HG02852 (cell line): ENCODE measurements around the gene ANKS1A.

ENCODE experiments used
- ATAC-seq: cut with Tn5 transposase; IDR thresholded peaks from one replicate; pipeline ENCODE4 v1.9.1; 2021; ENCODE audit warnings: mild to moderate bottlenecking, moderate library complexity; ENCODE audit not compliant: unreplicated experiment

Gene ANKS1A

DNA sequence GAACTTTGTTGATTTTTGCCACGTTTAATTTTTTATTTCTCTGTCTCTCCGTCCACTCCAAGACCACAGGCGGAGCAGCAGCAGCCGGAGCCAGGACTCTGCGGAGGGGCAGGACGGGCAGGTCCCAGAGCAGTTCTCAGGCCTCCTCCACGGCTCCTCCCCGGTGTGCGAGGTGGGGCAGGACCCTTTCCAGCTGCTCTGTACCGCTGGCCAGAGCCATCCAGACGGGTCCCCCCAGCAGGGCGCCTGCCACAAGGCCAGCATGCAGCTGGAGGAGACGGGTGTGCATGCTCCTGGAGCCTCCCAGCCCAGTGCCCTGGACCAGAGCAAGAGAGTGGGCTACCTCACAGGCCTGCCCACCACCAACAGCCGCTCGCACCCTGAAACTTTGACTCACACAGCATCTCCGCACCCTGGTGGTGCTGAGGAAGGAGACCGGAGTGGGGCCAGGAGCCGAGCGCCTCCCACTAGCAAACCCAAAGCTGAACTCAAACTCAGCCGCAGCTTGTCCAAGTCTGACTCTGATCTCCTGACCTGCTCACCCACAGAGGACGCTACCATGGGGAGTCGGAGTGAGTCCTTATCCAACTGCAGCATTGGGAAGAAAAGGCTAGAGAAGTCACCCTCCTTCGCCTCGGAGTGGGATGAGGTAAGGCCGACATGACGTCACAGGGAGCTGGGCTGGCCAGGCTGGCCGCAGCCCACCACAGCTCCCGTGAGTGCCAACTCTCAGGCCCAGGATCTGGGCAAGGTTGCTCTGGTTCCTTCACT, 128.5 kb downstream of the ANKS1A start:
- ATAC-seq = no peak

DNA sequence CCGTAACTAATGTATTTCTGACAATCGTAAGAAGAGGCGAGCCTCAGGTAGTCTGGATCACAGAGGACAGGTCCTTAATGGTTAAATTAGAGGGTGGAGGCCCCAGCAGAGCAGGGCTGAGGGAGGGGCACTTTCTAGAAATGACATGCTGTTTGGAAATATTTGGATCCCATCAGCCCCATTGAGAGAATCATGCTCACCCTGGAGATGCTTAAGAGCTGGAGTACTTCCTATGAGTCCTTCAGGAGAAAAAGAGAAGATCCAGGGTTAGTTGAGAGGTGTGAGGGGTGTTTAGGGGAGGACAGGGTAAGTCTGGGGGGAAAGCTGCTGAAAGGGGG, 129.1 kb downstream of the ANKS1A start:
- ATAC-seq = no peak

DNA sequence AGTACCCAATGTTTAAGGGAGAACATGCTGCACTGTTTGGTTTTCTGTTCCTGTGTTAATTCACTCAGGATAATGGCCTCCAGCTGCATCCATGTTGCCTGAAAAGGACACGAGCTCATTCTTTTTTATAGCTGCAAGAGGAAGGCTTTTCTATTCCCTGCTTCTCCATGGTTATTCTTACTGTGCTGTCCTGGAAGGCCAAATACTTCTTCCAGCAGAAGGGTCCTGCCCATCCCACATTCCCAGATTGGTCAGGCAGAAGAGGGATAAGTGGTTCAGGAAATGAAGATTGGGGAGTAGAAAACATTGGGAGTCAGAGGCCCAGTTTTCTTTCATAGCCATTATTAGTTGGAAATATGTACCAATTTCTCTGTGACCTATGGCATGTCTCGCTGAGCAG, 129.7 kb downstream of the ANKS1A start:
- ATAC-seq = no peak

DNA sequence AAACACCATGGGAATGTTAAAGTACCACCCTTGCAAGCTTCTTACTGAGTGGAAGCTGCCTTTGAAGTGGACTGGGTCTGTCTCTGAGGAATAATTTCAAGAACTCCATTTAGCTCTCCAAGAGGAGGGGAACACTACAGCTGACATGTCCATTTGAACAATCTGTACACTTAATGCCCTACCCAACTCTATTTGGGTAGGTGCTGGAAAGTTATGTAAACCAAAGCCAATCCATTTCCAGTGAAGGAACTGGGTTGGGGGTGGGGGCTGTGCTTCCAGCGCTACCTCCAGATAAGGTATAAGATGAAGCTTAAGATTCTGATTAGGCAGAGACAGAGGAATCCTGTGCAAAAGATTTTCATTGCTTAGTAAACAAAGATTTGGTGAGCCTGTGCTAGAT, 130.1 kb downstream of the ANKS1A start:
- no peak for ATAC-seq

DNA sequence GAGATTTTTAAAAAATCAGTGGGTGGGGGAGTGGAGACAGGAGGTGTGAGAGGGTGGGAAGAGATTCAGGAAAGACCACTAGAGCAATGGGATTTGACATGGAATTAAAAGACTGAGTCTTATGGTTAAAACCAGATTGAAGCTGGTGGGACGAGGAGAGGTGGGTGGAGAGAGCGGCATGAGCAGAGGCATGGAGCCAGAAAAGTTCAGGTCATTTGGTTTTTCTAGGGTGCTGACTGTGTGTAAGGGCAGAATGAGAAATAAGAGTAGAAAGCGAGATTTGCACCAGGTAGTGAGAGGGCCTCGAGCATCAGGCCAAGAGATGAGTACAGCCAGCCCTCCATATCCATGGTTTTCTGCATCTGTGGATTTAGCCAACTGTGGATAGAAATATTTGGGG, 130.8 kb downstream of the ANKS1A start:
- ATAC-seq = no peak

DNA sequence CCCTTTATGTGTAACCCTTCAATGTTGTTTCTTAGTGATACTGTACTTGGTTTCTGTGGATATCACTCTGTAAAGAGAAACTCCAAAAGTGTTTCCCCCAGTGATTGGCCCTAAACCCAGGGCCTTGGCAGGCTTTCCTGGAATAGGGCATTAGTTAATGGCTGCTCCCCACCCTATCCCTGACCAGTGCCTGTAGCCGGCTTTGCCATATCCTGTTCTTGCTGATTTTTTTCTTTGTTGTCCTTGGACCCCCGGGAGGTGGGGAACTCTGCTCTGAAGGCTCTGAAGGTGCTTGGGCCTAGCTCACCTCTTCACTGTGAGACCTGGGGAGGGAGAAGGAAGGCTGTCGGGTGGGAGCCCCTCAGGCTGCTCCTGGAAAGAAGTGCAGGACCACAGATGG, 131.9 kb downstream of the ANKS1A start:
- ATAC-seq = no peak

DNA sequence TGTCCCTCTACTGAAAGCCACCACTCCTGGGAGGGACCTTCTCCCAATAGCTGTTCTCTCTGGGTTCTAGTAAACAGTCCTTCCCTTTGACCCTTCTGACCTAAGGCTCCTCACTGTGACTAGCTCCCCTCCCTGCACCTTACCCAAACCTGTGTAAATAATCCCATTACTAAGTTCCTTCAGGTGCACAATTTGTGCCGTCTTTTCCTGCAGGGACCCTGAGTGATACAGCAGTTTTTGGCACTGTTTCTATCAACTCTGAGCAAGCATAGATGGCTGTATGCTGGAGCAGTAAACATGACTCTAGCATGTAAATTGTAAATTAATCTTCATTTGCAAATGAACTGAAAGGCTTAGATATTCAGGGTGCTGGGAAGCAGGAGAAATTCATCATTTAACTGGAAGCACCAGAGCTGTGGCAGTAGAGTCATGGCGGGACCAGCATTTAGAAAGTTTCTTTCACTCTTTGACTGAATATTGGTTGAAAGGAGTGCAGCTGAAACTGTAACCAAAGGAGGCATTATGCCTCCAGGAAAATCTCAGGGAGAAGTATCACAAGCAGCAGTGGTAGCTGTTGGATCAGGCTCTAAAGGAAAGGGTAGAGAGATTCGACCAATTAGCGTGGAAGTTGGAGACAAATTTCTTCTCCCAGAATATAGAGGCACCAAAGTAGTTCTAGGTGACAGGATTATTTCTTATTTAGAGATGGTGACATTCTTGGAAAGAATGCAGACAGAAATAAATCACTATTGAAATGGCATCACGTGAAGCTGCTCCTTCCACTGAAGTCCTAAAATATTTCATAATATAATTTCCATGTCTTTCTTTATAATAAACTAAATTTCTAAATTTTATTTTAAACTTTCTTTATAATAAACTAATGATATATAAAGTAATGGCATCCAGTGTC, 134.3 kb downstream of the ANKS1A start:
- no peak for ATAC-seq

DNA sequence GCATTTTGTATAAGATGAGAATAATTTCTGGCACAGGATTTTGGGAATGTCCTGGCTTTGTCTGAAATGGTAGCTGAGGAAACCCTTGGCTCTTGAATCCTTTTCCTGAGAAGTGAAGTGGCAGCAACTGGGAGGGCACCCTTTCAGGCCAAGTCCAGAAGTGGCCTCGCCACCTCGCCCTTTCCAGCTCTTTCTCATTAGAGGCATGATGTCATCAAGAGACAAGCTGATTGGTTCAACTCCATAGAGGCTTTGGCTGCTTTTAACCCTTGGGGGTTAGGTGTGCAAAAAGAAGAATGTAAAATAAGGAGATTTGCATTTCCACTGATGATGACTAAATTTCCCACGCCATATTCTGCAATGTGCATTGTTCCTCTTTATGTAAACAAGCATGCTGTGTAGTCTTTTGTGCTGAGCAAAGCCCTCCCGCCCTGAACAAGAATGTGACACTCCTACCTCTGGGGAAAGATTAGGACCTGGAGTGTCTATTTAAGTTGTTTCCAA, 135.5 kb downstream of the ANKS1A start:
- no peak for ATAC-seq

DNA sequence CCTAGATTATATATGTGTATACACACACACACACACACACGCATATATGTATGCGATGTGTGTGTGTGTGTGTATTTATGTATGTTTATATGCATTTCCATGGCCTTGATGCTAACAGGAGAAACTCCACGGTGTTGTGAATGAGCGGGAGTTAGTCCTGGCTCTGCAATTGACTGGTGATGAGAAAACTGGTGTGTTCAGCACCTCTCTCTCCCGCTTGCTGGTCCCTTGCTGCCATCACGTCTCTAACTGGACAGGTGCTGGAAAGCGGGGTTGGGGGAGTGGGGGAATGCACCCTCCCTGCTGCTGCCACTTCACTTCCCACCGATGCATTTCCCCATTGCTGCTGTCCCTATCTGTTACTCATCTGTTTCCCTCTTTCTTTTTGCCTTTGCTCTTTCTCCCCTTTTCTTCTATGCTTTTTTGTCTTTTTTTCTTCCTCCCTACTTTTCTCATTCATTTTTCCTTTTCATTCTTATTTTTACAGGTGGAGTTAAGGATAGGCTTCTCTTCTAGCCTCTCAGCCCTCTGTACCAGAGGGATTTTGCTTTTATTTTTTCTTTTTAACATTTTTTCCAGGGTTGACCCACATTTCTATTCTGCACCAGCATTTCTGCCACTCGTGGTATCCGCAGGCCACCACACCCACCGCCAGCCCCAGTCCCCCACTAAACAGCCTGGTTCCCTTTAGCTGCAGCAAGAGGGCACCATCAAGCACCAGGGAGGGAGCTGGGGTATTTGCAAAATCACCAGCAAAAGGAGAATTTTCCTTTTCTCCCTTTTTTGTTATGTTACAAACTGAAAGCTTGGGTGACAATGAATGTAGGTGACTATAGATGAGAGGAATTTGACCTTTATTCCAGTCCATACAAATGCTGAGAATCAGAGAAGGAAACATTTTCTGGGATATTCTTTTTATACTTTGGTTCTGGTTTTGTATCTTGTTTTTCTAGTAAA, 136.5 kb downstream of the ANKS1A start:
- ATAC-seq = no peak

DNA sequence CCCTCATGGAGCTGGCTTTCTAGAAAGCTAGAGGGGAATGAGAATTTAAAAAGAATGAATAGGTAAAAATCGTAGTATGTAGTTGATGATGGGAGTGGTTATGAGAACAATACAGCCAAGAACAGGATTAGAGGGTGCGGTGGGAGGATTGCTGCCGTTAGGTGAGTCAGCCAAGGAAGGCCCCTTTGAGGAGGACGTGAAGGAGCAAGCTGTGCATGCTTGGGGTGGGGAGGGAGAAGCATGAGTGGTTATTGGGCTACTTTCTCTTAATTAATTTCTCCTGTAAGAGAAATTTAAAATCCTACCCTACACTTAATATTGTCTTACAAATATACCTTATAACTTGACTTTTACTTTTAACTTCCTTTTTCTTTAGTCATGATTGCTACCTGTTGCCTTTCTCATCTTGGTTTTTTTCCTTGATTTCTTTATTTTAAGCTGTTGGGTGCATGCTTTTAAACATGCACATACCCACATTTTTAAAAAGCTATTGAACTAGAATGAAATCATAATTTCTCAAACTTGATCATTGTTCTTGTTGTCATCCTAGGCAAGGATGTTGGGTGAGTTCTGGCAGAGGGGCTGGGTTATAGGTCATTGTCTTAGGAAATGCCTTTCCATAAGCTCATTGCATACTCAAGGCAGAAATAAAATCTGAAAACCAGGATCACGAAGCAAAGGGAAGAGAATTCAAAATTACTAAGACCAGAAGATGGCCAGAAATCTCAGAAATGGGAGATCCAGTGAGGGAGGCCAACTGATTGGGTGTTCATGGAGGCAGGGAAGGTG, 137.6 kb downstream of the ANKS1A start:
- ATAC-seq = no peak

DNA sequence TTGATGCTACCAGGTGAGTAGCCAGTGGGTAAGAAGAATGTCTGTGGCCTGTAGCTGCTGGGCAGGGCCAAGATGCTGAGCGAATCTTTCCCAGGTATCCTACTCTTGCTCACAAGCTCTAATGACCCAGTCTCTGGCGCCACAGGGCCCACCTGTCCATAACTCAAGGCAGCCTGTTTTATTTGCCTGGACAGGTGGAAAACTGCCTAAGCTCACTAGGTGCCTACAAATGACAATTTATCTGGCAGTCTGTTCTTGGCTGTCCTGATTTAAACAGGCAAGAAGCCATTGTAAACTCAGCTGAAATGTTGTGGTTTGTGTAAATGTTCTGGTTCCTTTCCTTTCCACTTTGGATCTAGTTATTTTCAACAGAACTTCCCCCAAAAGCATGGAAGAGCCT, 138.8 kb downstream of the ANKS1A start:
- ATAC-seq = no peak

DNA sequence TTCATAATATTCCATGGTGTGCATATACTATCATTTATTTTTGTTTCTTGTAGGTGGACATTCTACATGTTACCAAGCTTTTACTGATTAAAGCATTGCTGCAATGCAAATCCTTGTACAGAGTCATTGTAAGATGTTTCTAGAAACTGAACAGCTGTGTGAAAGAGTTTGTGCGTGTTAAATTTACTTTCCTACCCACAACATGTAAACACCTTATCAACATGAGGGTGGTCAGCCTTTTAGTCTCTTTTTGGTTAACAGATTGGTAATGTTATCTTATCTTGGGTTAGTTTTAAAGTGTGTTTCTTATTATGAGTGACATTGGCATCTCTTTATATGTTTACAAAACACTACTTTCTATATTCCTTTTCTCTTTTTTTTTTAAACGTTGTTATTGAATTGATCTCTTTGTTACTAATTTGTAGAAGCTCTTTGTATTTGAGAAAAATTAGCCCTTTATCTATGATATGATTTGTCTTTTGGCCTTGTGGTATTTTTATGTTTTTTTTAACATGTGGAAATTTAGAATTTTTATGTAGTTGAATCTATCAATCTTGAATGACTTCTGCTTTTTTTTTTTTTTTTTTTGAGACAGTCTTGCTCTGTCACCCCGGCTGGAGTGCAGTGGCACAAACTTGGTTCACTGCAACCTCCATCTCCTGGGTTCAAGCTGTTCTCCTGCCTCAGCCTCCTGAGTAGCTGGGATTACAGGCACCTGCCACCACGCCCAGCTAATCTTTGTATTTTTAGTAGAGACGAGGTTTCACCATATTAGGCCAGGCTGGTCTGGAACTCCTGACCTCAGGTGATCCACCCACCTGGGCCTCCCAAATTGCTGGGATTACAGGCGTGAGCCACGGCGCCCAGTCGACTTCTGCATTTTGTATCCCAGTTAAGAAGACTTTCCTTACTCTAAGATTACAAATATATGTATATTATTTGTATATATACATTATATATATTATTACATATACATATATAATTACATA, 140.0 kb downstream of the ANKS1A start:
- ATAC-seq = no peak

DNA sequence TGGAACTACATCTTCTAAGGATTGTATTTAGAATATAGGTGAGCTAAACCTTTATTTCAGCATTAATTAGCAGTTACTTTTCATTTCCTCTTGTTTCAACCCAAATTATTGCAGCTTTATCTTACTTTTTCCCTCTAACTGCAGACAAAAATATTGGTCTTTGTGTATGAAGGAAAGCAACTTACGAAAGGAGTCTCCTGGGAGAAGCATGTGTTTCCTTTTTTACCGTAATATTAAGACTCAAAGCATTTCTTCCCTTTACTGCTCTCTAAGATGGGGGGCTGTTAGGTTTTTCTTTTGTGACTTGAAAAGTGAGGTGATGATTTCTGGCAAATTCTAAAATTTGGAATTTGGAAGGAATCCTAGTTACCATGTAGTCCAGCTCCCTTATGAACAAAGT, 141.0 kb downstream of the ANKS1A start:
- no peak for ATAC-seq

DNA sequence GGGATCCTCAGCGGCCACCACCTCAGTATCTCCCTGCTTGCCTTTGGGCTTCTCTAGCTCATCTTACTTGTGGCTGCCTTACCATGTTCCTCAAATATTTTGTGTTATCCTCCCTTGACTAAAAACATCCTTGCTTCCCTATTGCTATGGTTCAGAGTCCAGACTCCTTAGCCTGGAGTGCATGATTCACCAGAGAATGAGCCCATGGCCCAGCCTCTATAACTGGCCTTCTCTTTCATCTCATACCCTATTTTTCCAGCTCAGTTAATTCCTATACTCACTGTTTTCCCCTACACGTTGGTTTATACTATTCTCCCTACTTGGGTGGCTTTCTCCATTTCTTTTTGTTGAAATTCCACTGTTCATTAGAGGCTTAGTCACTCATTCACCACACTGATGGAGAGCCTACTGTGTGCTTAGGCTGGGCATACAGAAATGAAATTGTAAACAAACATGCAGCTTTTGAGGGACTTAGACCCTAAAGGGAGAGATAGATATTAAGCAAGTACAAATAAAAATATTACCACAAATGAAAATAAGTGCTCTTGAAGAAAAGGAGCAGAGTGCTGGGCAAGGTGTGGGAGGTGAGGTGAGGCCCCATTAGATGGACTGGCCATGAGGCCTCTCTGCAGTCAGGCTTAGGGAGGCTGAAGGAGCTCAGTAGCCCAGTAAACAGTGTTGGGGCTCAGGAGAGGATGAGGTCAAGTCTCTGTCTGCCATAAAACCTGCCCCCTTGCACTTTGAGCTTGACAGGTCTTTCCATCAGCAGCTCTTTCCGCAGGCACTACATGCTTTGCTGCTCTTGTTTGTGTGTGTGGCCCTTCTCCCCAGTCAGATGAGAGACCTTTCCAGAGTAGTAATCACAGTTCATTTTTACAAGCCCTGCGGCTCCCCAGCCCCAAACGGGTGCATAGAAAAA, 142.8 kb downstream of the ANKS1A start:
- no peak for ATAC-seq

DNA sequence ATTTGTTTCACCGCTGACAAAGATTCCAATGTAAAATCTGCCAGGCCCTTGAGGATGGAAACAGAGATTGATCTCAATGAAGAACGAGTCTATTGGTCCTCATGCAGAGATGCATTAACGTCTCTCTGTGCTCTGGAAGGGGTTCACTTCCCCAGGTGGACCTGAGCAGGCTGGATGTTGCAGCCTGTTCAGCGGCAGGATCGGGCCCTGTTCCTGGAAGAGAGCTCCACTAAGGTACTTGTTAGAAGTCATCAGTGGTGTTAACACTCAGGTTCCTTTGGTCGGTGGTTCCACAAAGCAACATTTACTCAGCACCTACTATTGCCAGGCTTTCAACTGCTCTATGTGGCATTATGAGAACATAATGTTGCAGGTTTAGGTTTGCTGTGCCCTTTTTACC, 144.6 kb downstream of the ANKS1A start:
- no peak for ATAC-seq

DNA sequence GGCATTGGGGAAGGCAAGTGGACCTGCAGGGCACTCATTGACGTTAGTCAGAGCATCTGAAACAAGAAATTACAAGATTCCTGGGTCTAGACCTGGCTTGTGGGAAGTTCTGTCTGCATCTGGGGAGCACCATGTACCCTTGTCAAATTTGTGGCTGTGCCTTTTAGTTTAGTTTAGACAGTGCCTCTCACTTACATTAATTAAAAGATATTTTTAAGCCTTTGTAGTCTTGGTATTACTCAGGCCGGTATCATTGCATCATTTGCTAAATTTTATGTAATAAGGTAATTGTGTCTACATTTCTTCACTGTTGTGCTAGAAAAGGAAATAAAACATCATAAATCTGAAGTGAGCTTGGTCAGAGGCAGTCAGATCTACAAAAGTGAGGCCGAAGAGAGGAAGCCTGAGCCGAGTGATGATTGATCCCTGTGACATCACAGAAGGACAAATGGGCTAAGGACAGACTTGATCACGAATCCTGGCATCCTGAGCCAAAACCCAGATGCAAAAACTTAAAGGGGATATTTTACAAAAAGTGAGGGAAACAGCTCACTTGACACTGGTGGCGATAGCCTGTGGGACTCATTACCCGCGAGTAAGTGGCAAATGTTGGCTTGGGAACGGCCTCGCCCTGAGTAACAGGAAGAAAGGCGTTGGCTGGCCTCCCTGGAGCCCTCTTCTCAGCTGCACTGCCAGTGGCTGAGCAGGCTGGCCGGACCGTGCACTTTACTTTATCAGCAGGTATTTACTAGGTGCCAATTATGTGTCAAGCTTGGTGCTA, 145.5 kb downstream of the ANKS1A start:
- ATAC-seq = no peak

DNA sequence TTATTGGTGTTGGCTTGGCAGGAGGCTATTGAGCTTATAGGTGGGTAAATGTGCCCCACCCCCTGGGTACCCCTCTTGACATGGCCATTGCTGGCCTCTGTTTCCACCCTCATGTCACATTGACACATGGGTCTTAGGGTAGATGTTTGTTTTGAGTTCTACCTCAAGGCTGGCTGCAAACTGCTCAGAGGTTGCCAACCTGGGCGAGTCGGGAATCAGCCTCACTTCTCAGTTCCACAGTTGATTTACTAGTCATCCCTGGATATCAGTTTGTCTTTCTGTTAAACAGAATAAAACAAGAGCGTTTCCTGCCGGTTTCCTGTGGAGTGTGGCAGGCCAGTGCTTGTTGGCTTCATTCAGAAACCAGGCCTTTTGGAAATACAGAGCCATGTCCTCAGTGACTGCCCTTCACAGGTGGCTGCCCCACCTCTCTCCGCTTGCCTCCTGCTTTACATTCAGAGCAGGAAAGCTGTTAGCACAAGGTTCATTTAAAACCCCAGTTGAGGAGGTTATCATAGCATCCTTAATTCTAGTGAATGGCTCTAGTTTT, 146.5 kb downstream of the ANKS1A start:
- no peak for ATAC-seq
